HG02938 (cell line): ENCODE results near the gene KLHL7.

Source experiments
- ATAC-seq: cut with Tn5 transposase; IDR thresholded peaks from one replicate; pipeline ENCODE4 v1.9.1; 2021; ENCODE audit warnings: mild to moderate bottlenecking, moderate library complexity; ENCODE audit not compliant: unreplicated experiment

The KLHL7 gene

GRCh38 chr7:23105644-23106056 lies at the start of gene KLHL7:
Gene KLHL7, plus strand, starts transcription at chr7:23105785. Its CDS starts 242 bp downstream, at chr7:23106027.
- peak; percentile 88 for ATAC-seq

GRCh38 chr7:23058408-23059096 lies 47.0 kb upstream of the KLHL7 start:
- no peak for ATAC-seq

- ATAC-seq: no peak
These were observed 44.3 kb upstream of the KLHL7 start for GRCh38 chr7:23061327-23061726.

- ATAC-seq: no peak
These were observed 43.1 kb upstream of the KLHL7 start for GRCh38 chr7:23062452-23062851.

- no peak for ATAC-seq
These were observed 39.6 kb upstream of the KLHL7 start for GRCh38 chr7:23065974-23066373.

- no peak for ATAC-seq
These were observed 38.3 kb upstream of the KLHL7 start for GRCh38 chr7:23067271-23067670.

- ATAC-seq: no peak
These were observed 33.5 kb upstream of the KLHL7 start for GRCh38 chr7:23072048-23072447.

- ATAC-seq: no peak
These were observed 32.7 kb upstream of the KLHL7 start for GRCh38 chr7:23072922-23073321.

GRCh38 chr7:23074443-23075261 lies 30.9 kb upstream of the KLHL7 start:
- no peak for ATAC-seq

GRCh38 chr7:23075571-23075970 lies 30.0 kb upstream of the KLHL7 start:
- no peak for ATAC-seq

GRCh38 chr7:23076772-23077171 lies 28.8 kb upstream of the KLHL7 start:
- ATAC-seq: no peak

- no peak for ATAC-seq
These were observed 12.5 kb upstream of the KLHL7 start for GRCh38 chr7:23093111-23093510.

- no peak for ATAC-seq
These were observed 12.0 kb upstream of the KLHL7 start for GRCh38 chr7:23093546-23093945.

GRCh38 chr7:23096518-23097290 lies 8.9 kb upstream of the KLHL7 start:
- ATAC-seq: no peak

- no peak for ATAC-seq
These were observed 7.6 kb upstream of the KLHL7 start for GRCh38 chr7:23098029-23098428.

- no peak for ATAC-seq
These were observed 7.1 kb upstream of the KLHL7 start for GRCh38 chr7:23098460-23098859.

- ATAC-seq: no peak
These were observed 4.9 kb upstream of the KLHL7 start for GRCh38 chr7:23100697-23101096.

GRCh38 chr7:23105086-23105643 lies 420 bp upstream of the KLHL7 start:
- peak; percentile 28 for ATAC-seq

GRCh38 chr7:23106057-23106822 lies 655 bp downstream of the KLHL7 start:
- ATAC-seq: peak; percentile 36
